K562 (cell line): ENCODE results near the gene THEM5. TPM values are rescaled to one million over a fixed set of nuclear protein-coding genes. Genes with fewer than 3 reads are reported as not detected.

Experiments used
- BMI1 ChIP-seq: fragments of 150-350 bp; IDR thresholded peaks from 2 replicates; pipeline ENCODE4 v1.6.1; 2014; ENCODE audit warnings: low read length
- CEBPZ ChIP-seq: fragments of 150-350 bp; IDR thresholded peaks from 2 replicates; pipeline ENCODE4 v1.6.1; 2014; ENCODE audit warnings: low read depth, mild to moderate bottlenecking, low read length, borderline replicate concordance
- CUX1 ChIP-seq: fragments of 200-800 bp; sonication (Bioruptor generic); IDR thresholded peaks from 2 replicates; pipeline ENCODE4 v1.6.1; 2016; ENCODE audit warnings: missing genetic modification characterization, missing compliant biosample characterization
- E2F4 ChIP-seq: sonication (generic); formaldehyde crosslinking; IDR thresholded peaks from 2 replicates; pipeline ENCODE4 v1.8.0; 2022; ENCODE audit warnings: mild to moderate bottlenecking, low read depth, missing genetic modification reagents
- MAFF ChIP-seq: IDR thresholded peaks from 2 replicates; pipeline ENCODE4 v1.6.1; 2012; ENCODE audit warnings: low read length, improper control_type of control experiment
- MYNN ChIP-seq, 2 experiments: sonication (generic); formaldehyde crosslinking in 1 of 2; IDR thresholded peaks; 2 replicates each; pipeline versions ENCODE4 v1.5.0 to v1.6.1; 2016 to 2020; ENCODE audit warnings: antibody characterized with exemption in 1 of 2, missing genetic modification reagents in 1 of 2
- NR3C1 ChIP-seq: sonication (generic); formaldehyde crosslinking; IDR thresholded peaks from 2 replicates; pipeline ENCODE4 v1.8.1; 2022; ENCODE audit warnings: missing genetic modification reagents
- SNAPC5 ChIP-seq: fragments of 250-450 bp; sonication (Bioruptor Pico); IDR thresholded peaks from 2 replicates; pipeline ENCODE4 v1.8.0; 2021; ENCODE audit warnings: moderate library complexity, mild to moderate bottlenecking, inconsistent platforms
- THAP12 ChIP-seq: fragments of 250-450 bp; sonication (Bioruptor Pico); IDR thresholded peaks from 2 replicates; pipeline ENCODE4 v1.9.0; 2021; ENCODE audit warnings: mild to moderate bottlenecking, inconsistent platforms
- ZNF174 ChIP-seq: fragments of 250-450 bp; sonication (Bioruptor Pico); IDR thresholded peaks from 2 replicates; pipeline ENCODE4 v1.4.0; 2020; ENCODE audit warnings: mild to moderate bottlenecking
- ZNF507 ChIP-seq: conservative IDR thresholded peaks from 2 replicates; pipeline ENCODE4 v1.6.1; 2017; ENCODE audit warnings: missing genetic modification characterization, missing compliant biosample characterization
- polyA plus RNA-seq, 8 experiments: library from polyadenylated mRNA; depleted of rRNA in 4 of 8; stranded (reverse) in 5 of 8; unstranded in 3 of 8; fragments of >200 nt; fragmentation: Nextera tagmentation in 2 of 8; fragmentation: Illumina TruSeq in 1 of 8; extraction: Ambion mirVana in 2 of 8; extraction: Trizol in 1 of 8; gene quantifications; 2 replicates each; pipeline versions ENCODE4 v1.2.1 to v1.2.3, GENCODE V29; 2011 to 2014; ENCODE audit warnings: inconsistent platforms in 1 of 8, missing spikeins in 1 of 8
- total RNA-seq, 7 experiments: library from RNA; depleted of rRNA in 6 of 7; stranded (reverse); fragments of >200 nt in 6 of 7; fragmentation: Illumina TruSeq in 2 of 7; extraction: Trizol in 2 of 7; gene quantifications; 2 replicates each; pipeline versions ENCODE4 v1.2.1 to v1.2.3, GENCODE V29; 2011 to 2021; ENCODE audit warnings: low replicate concordance in 1 of 7

THEM5 gene
- total and polyA plus RNA-seq, 9 of the 15 experiments (the other 6 are each of a cell fraction or from before 2014, with no cell fraction given) = not detected

GRCh38 chr1:151815716-151816327 is 37.7 kb downstream of the THEM5 start (continued):
- TF ChIP-seq CEBPZ (no peak), ZNF174 (CRISPR knock-in tag) (no peak), MYNN (IDR thresholded peaks at IDR 0.05) (no peak), MYNN (CRISPR knock-in tag; IDR thresholded peaks at IDR 0.05) (no peak), ZNF507 (tag) (no peak), CUX1 (CRISPR knock-in tag) (no peak), THAP12 (CRISPR knock-in tag) (no peak), BMI1 (no peak), E2F4 (CRISPR knock-in tag) (no peak), SNAPC5 (CRISPR knock-in tag) (no peak), MAFF (no peak), NR3C1 (no peak)
- TF ChIP-seq, all 486 proteins: peak for 0
